ENCODE data around the gene RGS14.
"Not testable (repeated sequence)": the region's sequence is repeated elsewhere in the genome, so short reads cannot be mapped to it uniquely, and the experiment has no call there.

Gene RGS14

DNA sequence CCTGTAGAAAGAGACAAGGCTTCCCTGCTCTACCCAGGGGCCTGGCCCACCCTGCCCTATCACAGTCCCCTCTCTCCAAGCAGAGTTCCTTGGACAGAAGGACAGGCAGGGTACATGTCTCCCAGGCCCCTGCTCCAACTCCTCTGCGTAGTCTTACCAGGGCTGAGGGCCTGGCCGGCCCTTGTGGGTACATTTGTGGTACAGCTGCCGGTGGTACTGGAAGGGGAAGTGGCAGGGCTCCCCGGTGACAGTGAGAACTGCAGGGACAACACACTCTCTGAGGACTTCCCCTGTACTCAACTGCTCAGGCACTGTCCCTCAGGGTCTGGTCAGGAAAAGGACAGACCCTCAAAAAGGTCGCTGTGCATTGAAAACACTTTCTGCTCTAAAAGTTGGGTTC lies 48.1 kb downstream of the RGS14 start:
- no peak for DNase-seq

DNA sequence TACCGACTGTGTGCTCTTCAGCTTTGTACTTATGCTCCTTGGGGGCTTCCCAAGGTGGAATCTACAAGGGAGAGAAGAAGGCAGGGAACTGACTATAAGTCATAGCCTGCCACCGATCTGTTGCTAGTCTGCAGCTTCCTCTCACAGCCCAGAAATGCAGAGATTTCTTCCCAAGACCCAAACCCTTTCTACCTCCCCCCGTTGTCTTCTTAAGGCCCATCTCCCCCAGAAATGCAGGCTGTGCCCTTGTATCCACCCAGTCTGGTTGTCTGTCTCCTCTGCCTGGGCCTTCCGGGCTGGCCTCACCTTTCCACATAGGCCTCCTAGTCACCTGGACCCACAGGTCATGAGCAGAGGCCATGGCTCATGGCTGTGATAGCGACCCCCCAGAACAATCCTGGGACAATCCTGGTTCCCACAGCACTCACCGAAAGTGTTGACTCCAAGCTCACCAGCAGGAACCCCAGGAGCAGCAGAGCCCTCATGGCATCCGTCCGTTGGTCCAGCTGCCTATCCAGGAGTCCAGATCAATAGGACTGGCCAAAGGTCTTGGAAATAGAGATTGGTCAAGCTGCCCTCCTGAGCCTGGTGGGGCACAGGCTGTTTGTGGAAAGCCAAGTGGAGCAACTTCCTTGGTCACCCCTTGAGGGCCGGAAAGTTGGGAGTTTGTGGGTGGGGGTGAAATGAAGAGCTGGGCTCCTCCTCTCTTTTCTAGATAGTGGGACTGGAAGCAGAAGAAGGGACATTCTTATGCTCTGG lies 51.5 kb downstream of the RGS14 start, which contains the start of gene F12:
F12 (minus strand) TSS at position 522 of the 759 bp plus-strand sequence; CDS start at position 485, 37 bp downstream.
- DNase-seq: no peak

DNA sequence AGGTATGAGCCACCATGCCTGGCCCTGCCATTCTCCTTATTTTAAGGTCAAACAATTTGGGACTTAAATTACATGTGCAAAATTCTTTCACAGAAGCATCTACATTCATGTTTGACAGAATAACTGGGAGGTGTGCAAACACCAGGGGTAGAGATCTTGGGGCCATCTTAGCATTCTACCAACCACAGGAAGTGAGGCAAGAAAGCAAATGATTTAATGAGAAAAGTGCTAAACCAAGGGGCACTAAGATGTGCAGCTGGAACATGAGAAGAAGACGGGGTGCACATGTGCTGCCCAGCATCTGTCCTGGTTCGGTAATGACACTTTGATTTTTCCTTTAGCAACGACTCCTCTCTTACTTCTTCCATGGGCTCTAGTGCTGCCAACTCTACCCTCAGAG lies 52.9 kb downstream of the RGS14 start:
- DNase-seq: no peak

DNA sequence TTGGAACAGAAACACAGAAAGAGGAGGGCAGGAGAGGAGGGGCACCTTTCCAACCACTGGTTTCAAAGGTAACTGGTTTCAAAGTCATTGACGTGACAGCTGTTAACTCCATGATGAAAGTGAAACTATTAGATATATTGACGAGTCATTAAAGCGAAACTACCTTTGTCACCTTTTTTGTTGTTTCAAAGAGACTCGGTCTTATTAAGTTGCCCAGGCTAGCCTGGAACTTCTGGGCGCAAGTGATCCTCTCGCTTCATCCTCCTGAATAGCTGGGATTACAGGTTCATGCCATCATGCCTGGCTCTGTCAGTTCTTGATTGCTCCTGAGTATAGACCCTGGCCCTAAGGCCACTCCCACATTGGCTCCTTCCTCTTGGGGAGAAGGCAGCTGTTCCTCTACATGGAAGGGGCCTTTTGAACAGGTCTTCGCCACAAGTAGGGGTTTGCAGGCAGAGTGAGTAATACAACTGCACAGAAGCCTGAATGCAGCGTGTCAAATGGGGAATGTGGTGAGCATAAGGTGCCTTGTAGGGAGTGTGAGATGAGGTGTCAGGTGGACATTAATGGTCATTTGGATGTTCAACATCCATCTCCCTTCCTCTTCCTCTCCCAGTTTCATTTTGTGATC lies 55.0 kb downstream of the RGS14 start:
- no peak for DNase-seq

DNA sequence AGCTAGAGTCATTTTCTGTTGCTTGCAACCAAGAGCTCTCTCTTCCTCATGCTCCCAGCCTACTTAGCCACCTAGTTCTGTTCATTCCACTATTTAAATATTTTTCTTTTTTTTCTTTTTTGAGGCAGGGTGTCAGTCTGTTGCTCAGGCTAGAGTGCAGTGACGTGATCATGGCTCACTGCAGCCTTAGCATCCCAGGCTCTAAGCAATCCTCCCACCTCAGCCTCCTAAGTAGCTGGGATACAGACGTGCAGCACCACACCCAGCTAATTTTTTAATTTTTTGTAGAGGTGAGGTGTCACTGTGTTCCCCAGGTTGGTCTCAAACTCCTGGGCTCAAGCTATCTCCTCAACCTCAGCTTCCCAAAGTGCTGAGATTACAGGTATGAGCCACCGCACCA lies 56.8 kb downstream of the RGS14 start:
- no peak for DNase-seq

DNA sequence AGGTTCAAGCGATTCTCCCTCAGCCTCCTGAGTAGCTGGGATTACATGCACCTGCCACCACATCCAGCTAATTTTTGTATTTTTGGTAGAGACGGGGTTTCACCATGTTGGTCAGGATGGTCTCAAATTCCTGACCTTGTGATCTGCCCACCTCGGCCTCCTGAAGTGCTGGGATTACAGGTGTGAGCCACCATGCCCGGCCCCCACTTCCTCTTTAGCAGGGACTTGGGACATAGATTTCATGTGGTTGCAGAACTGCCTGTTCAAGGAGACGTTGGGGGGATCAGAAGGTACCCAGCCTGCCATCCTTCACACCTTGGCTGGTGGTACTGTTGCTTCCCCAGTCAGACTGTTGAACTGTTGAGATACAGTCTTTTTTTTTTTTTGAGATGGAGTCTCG lies 59.4 kb downstream of the RGS14 start:
- DNase-seq: not testable (repeated sequence)

DNA sequence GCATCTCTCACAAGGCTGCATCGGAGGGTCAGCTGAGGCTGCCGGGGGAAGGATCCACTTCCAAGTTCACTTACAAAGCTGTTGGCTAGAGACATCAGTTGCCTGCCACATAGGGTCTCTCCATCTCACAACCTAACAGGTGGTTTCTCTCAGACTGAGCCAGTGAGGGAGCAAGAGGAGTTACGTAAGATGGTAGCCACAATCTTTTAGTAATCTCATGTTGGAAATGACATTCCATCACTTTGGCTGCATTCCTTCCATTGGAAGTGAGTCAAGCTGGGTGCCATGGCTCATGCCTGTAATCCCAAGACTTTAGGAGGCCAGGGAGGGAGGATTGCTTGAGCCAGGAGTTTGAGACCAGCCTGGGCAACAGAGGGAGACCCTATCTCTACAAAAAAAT lies 61.3 kb downstream of the RGS14 start:
- peak; percentile 62 for DNase-seq

DNA sequence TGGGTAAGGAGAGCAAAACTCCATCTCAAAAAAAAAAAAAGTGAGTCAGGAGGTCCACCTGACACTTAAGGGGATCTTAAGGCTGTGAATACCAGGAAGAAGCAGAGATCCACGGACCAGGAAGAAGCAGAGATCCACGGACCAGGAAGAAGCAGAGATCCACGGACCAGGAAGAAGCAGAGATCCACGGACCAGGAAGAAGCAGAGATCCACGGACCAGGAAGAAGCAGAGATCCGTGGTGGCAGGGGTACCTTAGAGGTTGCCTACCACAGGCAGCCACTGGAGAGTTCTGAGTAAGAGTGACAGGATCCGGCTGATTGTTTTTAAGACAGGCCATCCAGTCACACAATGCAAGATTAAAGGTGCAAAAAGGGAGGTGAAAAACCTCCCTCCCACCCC lies 62.7 kb downstream of the RGS14 start:
- not testable (repeated sequence) for DNase-seq

DNA sequence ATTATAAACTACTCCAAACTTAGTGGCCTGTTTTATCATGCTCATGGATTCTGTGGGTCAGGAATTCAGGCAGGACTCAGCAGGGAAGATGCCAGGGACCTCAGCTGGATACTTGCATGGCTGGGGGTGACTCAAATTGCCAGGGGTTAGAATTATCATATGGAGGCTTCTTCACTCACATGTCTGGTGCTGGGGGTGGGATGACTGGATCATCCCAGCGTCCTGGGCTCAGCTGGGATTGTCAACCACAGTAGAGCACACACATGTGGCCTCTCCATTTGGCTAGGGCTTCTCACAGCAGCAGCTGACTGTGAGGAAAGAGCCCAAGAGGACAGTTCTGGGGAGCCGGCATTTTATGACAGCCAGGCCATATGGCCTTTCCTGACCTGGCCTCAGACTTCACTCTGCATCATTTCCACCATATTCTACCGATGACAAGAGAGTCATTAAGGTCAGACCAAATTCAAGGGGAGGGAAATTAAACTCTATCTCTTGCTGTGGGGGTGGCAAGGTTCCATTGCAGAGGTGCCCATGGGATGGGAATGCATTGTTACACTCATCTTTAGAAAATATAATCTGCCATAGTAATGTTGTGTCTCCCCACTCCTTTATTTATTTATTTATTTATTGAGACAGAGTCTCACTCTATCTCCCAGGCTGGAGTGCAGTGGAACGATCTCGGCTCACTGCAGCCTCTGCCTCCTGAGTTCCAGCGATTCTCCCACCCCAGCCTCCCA lies 63.5 kb downstream of the RGS14 start:
- DNase-seq: no peak

All from fibroblast of skin of right biceps (primary cell).